GM20000 (cell line): ENCODE data around the gene HDGF.

Experiments
- DNase-seq: peaks from one replicate; pipeline ENCODE4 v3.0.0; 2012; ENCODE audit warnings: low spot score
- CTCF ChIP-seq: IDR thresholded peaks from 2 replicates; pipeline ENCODE4 v1.5.1; 2012; ENCODE audit warnings: mild to moderate bottlenecking, control low read depth; ENCODE audit errors: extremely low read depth, missing control alignments

The HDGF gene

GRCh38 chr1:156740237-156740740 lies 11.2 kb downstream of the HDGF start:
- no peak for TF ChIP-seq CTCF
- DNase-seq = no peak

GRCh38 chr1:156738916-156739315 lies 12.6 kb downstream of the HDGF start:
- DNase-seq = no peak
- no peak for TF ChIP-seq CTCF

- DNase-seq = no peak
- TF ChIP-seq CTCF = no peak
Measured at GRCh38 chr1:156738407-156738806, 13.1 kb downstream of the HDGF start.

- no peak for TF ChIP-seq CTCF
- DNase-seq = no peak
Measured at GRCh38 chr1:156733989-156734584, 17.4 kb downstream of the HDGF start.

- DNase-seq = peak; percentile 94
- TF ChIP-seq CTCF = no peak
Measured at GRCh38 chr1:156728599-156729462, 22.6 kb downstream of the HDGF start, which contains the start of gene ISG20L2. Gene ISG20L2, minus strand, starts transcription at chr1:156728766. Its CDS starts 1,114 bp downstream, at chr1:156727652.

- TF ChIP-seq CTCF = no peak
- peak; percentile 82 for DNase-seq
Measured at GRCh38 chr1:156727926-156728598, 23.4 kb downstream of the HDGF start, which contains the start of gene METTL25B. Gene METTL25B, plus strand, starts transcription at chr1:156728469. Its CDS starts 636 bp downstream, at chr1:156729105.
